GM12891 (cell line): Measurements from ENCODE around the gene TBCD.

ENCODE experiments used
- POLR2A ChIP-seq: IDR thresholded peaks from 2 replicates; pipeline ENCODE4 v1.6.1; 2011; ENCODE audit warnings: low read depth, low read length, control low read depth
- POLR2AphosphoS5 ChIP-seq: IDR thresholded peaks from 2 replicates; pipeline ENCODE4 v1.6.1; 2011; ENCODE audit warnings: low read depth, low read length, control low read depth
- TAF1 ChIP-seq: IDR thresholded peaks from 2 replicates; pipeline ENCODE4 v1.6.1; 2011; ENCODE audit warnings: low read depth, low read length, control low read depth

DNA sequence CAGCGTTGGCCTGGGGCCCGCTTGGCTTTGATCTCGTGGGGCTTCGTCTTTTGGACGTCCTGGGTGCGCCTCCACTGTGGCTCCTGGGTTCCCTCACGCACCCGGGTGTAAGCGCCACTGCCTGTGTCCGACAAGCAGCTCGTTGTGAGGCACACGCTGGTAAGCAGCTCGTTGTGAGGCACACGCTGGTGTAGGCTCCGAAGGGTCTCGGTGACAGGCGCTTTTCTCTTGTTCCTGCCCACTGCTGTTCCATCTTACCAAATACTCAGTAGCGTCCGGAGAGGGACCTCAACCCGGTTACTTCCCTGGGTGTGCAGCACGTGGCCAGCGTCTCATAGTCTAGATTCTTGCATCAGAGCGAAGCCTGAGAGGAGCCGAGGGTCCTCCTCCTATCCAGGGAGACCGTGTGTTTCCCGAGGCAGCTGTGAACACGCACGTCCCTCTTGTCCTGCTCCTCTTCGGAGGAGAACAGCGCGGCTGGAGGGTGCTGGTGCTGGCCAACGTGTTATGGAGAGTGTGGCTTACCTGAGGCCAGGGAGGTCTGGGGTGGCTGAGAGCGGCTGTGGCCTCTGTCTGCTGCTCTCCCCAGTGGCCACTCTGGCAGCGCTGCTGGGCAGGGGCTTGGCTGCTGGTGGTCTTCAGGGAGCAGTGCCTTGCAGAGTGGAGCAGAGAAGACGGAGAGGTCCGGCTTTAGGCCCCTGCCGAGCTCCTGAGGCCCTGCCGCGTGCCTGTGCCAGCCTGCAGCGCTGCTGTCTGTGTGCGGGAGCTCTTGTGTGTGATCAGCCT is 120.1 kb downstream of the TBCD start:
- TF ChIP-seq TAF1 (no peak), POLR2A (no peak), POLR2AphosphoS5 (no peak)
